VCaP (cell line): Measurements from ENCODE around the gene AGTRAP.

Source experiments
- H3K27ac ChIP-seq: fragments of 450-650 bp; 2 replicates; pipeline ENCODE4 v1.5.1; 2017
- TF ChIP-seq, protein P1 (sequence below): fragments of 450-650 bp; conservative IDR thresholded peaks from 2 replicates; pipeline ENCODE4 v1.5.1; 2017; ENCODE audit warnings: mild to moderate bottlenecking, moderate library complexity

AGTRAP gene

GRCh38 chr1:11800391-11800755, 64.4 kb downstream of the AGTRAP start:
- TF ChIP-seq, protein P1, sequence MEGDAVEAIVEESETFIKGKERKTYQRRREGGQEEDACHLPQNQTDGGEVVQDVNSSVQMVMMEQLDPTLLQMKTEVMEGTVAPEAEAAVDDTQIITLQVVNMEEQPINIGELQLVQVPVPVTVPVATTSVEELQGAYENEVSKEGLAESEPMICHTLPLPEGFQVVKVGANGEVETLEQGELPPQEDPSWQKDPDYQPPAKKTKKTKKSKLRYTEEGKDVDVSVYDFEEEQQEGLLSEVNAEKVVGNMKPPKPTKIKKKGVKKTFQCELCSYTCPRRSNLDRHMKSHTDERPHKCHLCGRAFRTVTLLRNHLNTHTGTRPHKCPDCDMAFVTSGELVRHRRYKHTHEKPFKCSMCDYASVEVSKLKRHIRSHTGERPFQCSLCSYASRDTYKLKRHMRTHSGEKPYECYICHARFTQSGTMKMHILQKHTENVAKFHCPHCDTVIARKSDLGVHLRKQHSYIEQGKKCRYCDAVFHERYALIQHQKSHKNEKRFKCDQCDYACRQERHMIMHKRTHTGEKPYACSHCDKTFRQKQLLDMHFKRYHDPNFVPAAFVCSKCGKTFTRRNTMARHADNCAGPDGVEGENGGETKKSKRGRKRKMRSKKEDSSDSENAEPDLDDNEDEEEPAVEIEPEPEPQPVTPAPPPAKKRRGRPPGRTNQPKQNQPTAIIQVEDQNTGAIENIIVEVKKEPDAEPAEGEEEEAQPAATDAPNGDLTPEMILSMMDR: no peak
- no peak overlapping the region for H3K27ac ChIP-seq
